HCT116 (cell line): ENCODE results near the gene DERA. TPM values are rescaled to one million over a fixed set of nuclear protein-coding genes. Genes with fewer than 3 reads are reported as not detected.

Source experiments
- ATAC-seq: fragments of 200-7000 bp; cut with Tn5 transposase; 2 replicates; pipeline ENCODE4 v1.9.1; 2020; ENCODE audit warnings: mild to moderate bottlenecking, moderate library complexity
- BruUV-seq: library from RNA; stranded (reverse); fragments of 400-500 nt; replicated peaks from 2 replicates; lab custom pipeline; 2021; lab: Mats Ljungman, UMichigan
- CTCF ChIA-PET: fragments of 300-600 bp; sonication (Branson Sonifier 250); formaldehyde crosslinking; loops from one replicate; lab custom pipeline; 2021; ENCODE audit warnings: antibody characterized with exemption; lab: Charles Lee
- POLR2A ChIA-PET: fragments of 300-600, 350-600 bp; sonication (Branson Sonifier 250); formaldehyde crosslinking; loops from one replicate; lab custom pipeline; 2021; ENCODE audit warnings: antibody characterized with exemption; lab: Charles Lee
- RAD21 ChIA-PET, 2 experiments: fragments of 300-600 bp; sonication (Branson Sonifier 250); formaldehyde crosslinking; loops; one replicate each; lab custom pipeline; 2023; ENCODE audit warnings: low total read pairs in 2 of 2; ENCODE audit not compliant: uncharacterized antibody in 2 of 2, unreplicated experiment in 2 of 2, low non-redundant PET in 1 of 2; lab: Charles Lee
- DNase-seq: peaks from one replicate; pipeline ENCODE4 v3.0.0-alpha.2; 2010; ENCODE audit warnings: low read depth, low spot score
- H2AFZ ChIP-seq: fragments of 200-600 bp; shearing (Covaris generic), sonication (generic); 2 replicates; pipeline ENCODE4 v1.6.1; 2017; ENCODE audit warnings: low read depth, mixed run types, mixed read lengths, antibody characterized with exemption, low read length; ENCODE audit not compliant: poor library complexity, severe bottlenecking
- H3K27ac ChIP-seq: 2 replicates; pipeline ENCODE4 v1.5.1; 2012; ENCODE audit warnings: low read depth, low read length
- H3K27me3 ChIP-seq: fragments of 200-600 bp; sonication (generic); 2 replicates; pipeline ENCODE4 v1.6.1; 2016; ENCODE audit warnings: mixed run types, low read length, mixed read lengths; ENCODE audit not compliant: insufficient read depth
- H3K36me3 ChIP-seq, 2 experiments: fragments of 200-500 bp in 1 of 2; fragments of 200-600 bp in 1 of 2; sonication (Bioruptor generic) in 1 of 2; sonication (generic) in 1 of 2; 2 replicates each; pipeline versions ENCODE4 v1.5.1 to v1.6.1; 2014 to 2016; ENCODE audit warnings: low read length in 2 of 2, inconsistent platforms in 1 of 2, mixed read lengths in 1 of 2, mixed run types in 1 of 2; ENCODE audit not compliant: insufficient read depth in 2 of 2, control insufficient read depth in 1 of 2
- H3K4me1 ChIP-seq, 2 experiments: fragments of 200-600 bp in 1 of 2; sonication (generic) in 1 of 2; 2 replicates each; pipeline versions ENCODE4 v1.5.1 to v1.6.1; 2012 to 2017; ENCODE audit warnings: low read length in 2 of 2, inconsistent platforms in 1 of 2, mild to moderate bottlenecking in 1 of 2, mixed read lengths in 1 of 2, mixed run types in 1 of 2, moderate library complexity in 1 of 2; ENCODE audit not compliant: insufficient read depth in 2 of 2, control insufficient read depth in 1 of 2
- H3K4me2 ChIP-seq: fragments of 200-600 bp; sonication (generic); 2 replicates; pipeline ENCODE4 v1.6.1; 2017; ENCODE audit warnings: mixed run types, low read length, mixed read lengths
- H3K4me3 ChIP-seq, 2 experiments: fragments of 200-600 bp in 1 of 2; sonication (generic) in 1 of 2; replicated peaks in 1 of 2; 2 replicates each; pipeline ENCODE4 v1.5.1; 2011 to 2016; ENCODE audit warnings: low read length in 2 of 2, control low read depth in 1 of 2, low read depth in 1 of 2, mild to moderate bottlenecking in 1 of 2, mixed read lengths in 1 of 2, mixed run types in 1 of 2
- H3K79me2 ChIP-seq: fragments of 200-600 bp; sonication (generic); 2 replicates; pipeline ENCODE4 v1.6.1; 2017; ENCODE audit warnings: mild to moderate bottlenecking, mixed run types, low read length, moderate library complexity, mixed read lengths; ENCODE audit not compliant: insufficient read depth
- H3K9ac ChIP-seq: fragments of 200-600 bp; sonication (generic); 2 replicates; pipeline ENCODE4 v1.6.1; 2016; ENCODE audit warnings: low read length, mixed read lengths
- H3K9me2 ChIP-seq: fragments of 200-600 bp; sonication (generic), shearing (Covaris generic); 2 replicates; pipeline ENCODE4 v1.6.1; 2017; ENCODE audit warnings: mixed run types, mild to moderate bottlenecking, moderate library complexity; ENCODE audit not compliant: insufficient read depth
- H3K9me3 ChIP-seq, 2 experiments: fragments of 200-500 bp in 1 of 2; fragments of 200-600 bp in 1 of 2; sonication (Bioruptor generic) in 1 of 2; sonication (generic) in 1 of 2; 2 replicates each; pipeline ENCODE4 v1.6.1; 2014 to 2017; ENCODE audit warnings: low read length in 2 of 2, mixed read lengths in 2 of 2, inconsistent platforms in 1 of 2, low read depth in 1 of 2, mild to moderate bottlenecking in 1 of 2, mixed run types in 1 of 2, moderate library complexity in 1 of 2; ENCODE audit not compliant: control insufficient read depth in 1 of 2, insufficient read depth in 1 of 2
- H4K20me1 ChIP-seq: fragments of 200-600 bp; sonication (generic), shearing (Covaris generic); 2 replicates; pipeline ENCODE4 v1.6.1; 2017; ENCODE audit warnings: mixed run types, mild to moderate bottlenecking, moderate library complexity; ENCODE audit not compliant: insufficient read depth
- CBX3 ChIP-seq: IDR thresholded peaks from 2 replicates; pipeline ENCODE4 v1.6.1; 2012; ENCODE audit warnings: low read depth
- CEBPB ChIP-seq: IDR thresholded peaks from 2 replicates; pipeline ENCODE4 v1.6.1; 2012; ENCODE audit warnings: low read depth
- EGR1 ChIP-seq: IDR thresholded peaks from 2 replicates; pipeline ENCODE4 v1.6.1; 2012; ENCODE audit warnings: low read depth
- ELF1 ChIP-seq: IDR thresholded peaks from 2 replicates; pipeline ENCODE4 v1.6.1; 2012; ENCODE audit warnings: low read depth, borderline replicate concordance
- EZH2phosphoT487 ChIP-seq: fragments of 200-600 bp; IDR thresholded peaks from 2 replicates; pipeline ENCODE4 v1.6.1; 2018; ENCODE audit warnings: antibody characterized with exemption, borderline replicate concordance
- FOSL1 ChIP-seq: IDR thresholded peaks from 2 replicates; pipeline ENCODE4 v1.6.1; 2012; ENCODE audit warnings: low read depth
- JUND ChIP-seq: IDR thresholded peaks from 2 replicates; pipeline ENCODE4 v1.6.1; 2012
- POLR2AphosphoS5 ChIP-seq: IDR thresholded peaks from 2 replicates; pipeline ENCODE4 v1.6.1; 2011; ENCODE audit warnings: mild to moderate bottlenecking, low read depth, low read length, moderate library complexity
- RAD21 ChIP-seq: IDR thresholded peaks from 2 replicates; pipeline ENCODE4 v1.6.1; 2012; ENCODE audit warnings: low read depth, mild to moderate bottlenecking
- SIN3A ChIP-seq: IDR thresholded peaks from 2 replicates; pipeline ENCODE4 v1.6.1; 2012; ENCODE audit warnings: low read depth
- SP1 ChIP-seq: IDR thresholded peaks from 2 replicates; pipeline ENCODE4 v1.6.1; 2012; ENCODE audit warnings: low read depth
- SRF ChIP-seq: IDR thresholded peaks from 2 replicates; pipeline ENCODE4 v1.6.1; 2012; ENCODE audit warnings: low read depth
- ZFX ChIP-seq: fragments of 450-650 bp; IDR thresholded peaks from 2 replicates; pipeline ENCODE4 v1.6.1; 2017
- ZNF274 ChIP-seq: fragments of 200-500 bp; sonication (Bioruptor generic); IDR thresholded peaks from 2 replicates; pipeline ENCODE4 v1.6.1; 2014; ENCODE audit warnings: mild to moderate bottlenecking, low read depth, low read length, inconsistent platforms
- intact Hi-C: fragments of 100-400 bp; cut with micrococcal nuclease; formaldehyde crosslinking; loops from 2 replicates; pipeline ENCODE4 v1.10.0; 2022
- total RNA-seq: library from RNA; stranded (reverse); gene quantifications from one replicate; pipeline ENCODE4 v1.2.1, GENCODE V29; 2021; ENCODE audit not compliant: unreplicated experiment
- TF ChIP-seq, protein P1 (sequence below): IDR thresholded peaks from 2 replicates; pipeline ENCODE4 v1.6.1; 2011; ENCODE audit warnings: mild to moderate bottlenecking, low read length, moderate library complexity; ENCODE audit not compliant: insufficient replicate concordance; ENCODE audit errors: extremely low read depth

DERA gene
- total RNA-seq, 1 experiment from 2014 or later = 32.6 TPM

DNA sequence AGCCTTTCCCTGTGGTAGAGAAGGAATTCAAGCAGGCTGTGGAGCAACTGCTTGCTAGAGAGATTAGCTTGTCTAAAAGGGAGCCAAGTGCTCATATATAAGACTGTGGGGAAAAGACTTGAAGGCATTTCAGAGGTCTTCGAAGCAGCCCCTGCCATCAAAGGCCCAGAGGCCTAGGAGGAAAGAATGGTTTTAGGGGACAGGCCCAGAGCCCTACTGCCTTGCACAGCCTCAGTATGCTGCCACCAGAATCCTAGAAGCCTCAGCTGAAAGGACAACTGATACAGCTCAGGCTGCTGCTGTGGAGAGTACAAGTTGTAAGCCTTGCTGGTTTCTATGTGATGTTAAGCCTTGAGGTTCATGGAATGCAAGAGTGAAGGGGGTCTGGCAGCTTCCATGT lies 109.9 kb downstream of the DERA start:
- no peaks in the 10 kb centered on the region for H4K20me1 ChIP-seq
- no peak overlapping the region for H3K9ac ChIP-seq
- H3K4me1 ChIP-seq = no peaks in the 10 kb centered on the region
- POLR2A ChIA-PET = no interaction called here
- ATAC-seq = no peak
- CTCF ChIA-PET = no interaction called here
- no peak overlapping the region for H3K4me2 ChIP-seq
- peaks cover 0 to 5% of the 10 kb centered on the region in 2 experiments; a peak in 1 of 4 replicates for H3K9me3 ChIP-seq
- no peaks in the 10 kb centered on the region for H3K79me2 ChIP-seq
- no peaks in the 10 kb centered on the region for H3K27me3 ChIP-seq
- RAD21 ChIA-PET = no interaction called here
- H3K36me3 ChIP-seq = no peaks in the 10 kb centered on the region
- no peak overlapping the region for H2AFZ ChIP-seq
- intact Hi-C loops = no loop called here
- no peak overlapping the region for H3K4me3 ChIP-seq
- DNase-seq = no peak
- no peak for TF ChIP-seq FOSL1
- TF ChIP-seq JUND = no peak
- no peak for TF ChIP-seq SRF
- TF ChIP-seq CEBPB = no peak
- H3K27ac ChIP-seq = no peak overlapping the region
- no peaks in the 10 kb centered on the region for H3K9me2 ChIP-seq
- BruUV-seq = no TSS peak

DNA sequence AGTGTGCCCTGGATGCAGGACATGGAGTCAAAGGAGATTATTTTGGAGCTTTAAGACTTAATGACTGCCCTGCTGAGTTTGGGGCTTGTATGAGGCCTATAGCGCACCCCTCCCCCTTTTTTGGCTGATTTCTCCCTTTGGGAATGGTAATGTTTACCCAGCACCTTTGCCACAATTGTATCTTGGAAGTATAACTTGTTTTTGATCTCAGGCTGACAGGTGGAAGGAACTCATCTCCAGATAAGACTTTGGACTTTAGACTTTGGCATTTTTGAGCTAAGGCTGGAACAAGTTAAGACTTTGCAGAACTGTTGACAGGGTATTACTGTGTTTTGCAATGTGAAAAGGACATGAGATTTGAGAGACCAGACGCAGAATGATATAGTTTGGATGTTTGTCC lies 110.5 kb downstream of the DERA start:
- POLR2A ChIA-PET = no interaction called here
- Histone ChIP-seq H3K36me3 (no peaks in the 10 kb centered on the region), H3K9ac (no peak overlapping the region), H3K9me3 (peaks cover 0 to 5% of the 10 kb centered on the region in 2 experiments; a peak in 1 of 4 replicates), H4K20me1 (no peaks in the 10 kb centered on the region), H3K27me3 (no peaks in the 10 kb centered on the region), H3K27ac (no peak overlapping the region), H3K79me2 (no peaks in the 10 kb centered on the region), H3K9me2 (no peaks in the 10 kb centered on the region), H3K4me2 (no peak overlapping the region), H2AFZ (no peak overlapping the region), H3K4me3 (no peak overlapping the region), H3K4me1 (no peaks in the 10 kb centered on the region)
- DNase-seq (no peak), ATAC-seq (no peak)
- no peak for TF ChIP-seq SIN3A
- TF ChIP-seq ELF1 = no peak
- no peak for TF ChIP-seq EZH2phosphoT487
- TF ChIP-seq ZNF274 = no peak
- TF ChIP-seq, protein P1, sequence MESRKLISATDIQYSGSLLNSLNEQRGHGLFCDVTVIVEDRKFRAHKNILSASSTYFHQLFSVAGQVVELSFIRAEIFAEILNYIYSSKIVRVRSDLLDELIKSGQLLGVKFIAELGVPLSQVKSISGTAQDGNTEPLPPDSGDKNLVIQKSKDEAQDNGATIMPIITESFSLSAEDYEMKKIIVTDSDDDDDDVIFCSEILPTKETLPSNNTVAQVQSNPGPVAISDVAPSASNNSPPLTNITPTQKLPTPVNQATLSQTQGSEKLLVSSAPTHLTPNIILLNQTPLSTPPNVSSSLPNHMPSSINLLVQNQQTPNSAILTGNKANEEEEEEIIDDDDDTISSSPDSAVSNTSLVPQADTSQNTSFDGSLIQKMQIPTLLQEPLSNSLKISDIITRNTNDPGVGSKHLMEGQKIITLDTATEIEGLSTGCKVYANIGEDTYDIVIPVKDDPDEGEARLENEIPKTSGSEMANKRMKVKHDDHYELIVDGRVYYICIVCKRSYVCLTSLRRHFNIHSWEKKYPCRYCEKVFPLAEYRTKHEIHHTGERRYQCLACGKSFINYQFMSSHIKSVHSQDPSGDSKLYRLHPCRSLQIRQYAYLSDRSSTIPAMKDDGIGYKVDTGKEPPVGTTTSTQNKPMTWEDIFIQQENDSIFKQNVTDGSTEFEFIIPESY = no peak
- TF ChIP-seq RAD21 = no peak
- TF ChIP-seq SRF = no peak
- TF ChIP-seq FOSL1 = no peak
- no peak for TF ChIP-seq ZFX
- no peak for TF ChIP-seq CBX3
- TF ChIP-seq EGR1 = no peak
- no peak for TF ChIP-seq SP1
- TF ChIP-seq POLR2AphosphoS5 = no peak
- intact Hi-C loops = no loop called here
- BruUV-seq = no TSS peak
- RAD21 ChIA-PET = no interaction called here
- CTCF ChIA-PET = no interaction called here
